ENCODE data around the gene COL18A1.

The COL18A1 gene

GRCh38 chr21:45531393-45532215, 126.6 kb downstream of the COL18A1 start:
- TF ChIP-seq CTCF (IDR thresholded peaks at IDR 0.05; ENCODE audit: insufficient read depth, low read length, missing control alignments): no peak
- no peak overlapping the region for H3K4me3 ChIP-seq (ENCODE audit: low read depth, low read length)
- POLR2A ChIA-PET: no interaction called here
- CTCF ChIA-PET: no interaction called here
- DNase-seq (ENCODE audit: low read depth, low spot score): no peak

DNA sequence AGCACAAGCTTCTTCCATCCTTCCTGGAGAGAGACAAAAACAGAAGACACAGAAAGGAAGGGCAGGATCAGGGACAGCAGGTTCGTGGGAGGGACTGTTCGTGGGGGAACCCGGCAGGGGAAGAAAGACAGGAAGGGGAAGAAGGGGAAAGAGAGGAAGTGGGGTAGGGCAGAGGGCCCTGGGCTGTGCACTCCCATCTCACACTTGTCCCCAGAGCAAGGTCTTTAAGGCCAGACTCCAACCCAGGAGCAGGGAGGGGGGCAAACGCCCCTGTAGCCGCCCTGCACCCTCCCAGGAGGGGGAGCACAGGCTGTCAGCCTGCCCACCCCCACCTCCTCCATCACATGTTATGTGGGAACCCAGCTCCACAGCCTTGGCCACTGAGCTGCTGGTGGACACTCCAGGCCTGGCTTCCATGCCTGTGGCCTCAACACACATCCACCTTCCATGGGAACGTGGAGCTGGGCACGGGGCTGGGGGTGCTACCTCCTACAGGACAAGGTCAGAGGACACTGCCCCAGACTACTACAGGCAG, 127.9 kb downstream of the COL18A1 start:
- no peak overlapping the region for H3K4me3 ChIP-seq (ENCODE audit: low read depth, low read length)
- CTCF ChIA-PET: interaction anchor here (1.4 kb wide), 1 partner anchor 23 kb away, joined by 4 read pairs; no protein-coding TSS in a partner anchor

GRCh38 chr21:45533361-45533845, 128.4 kb downstream of the COL18A1 start:
- TF ChIP-seq CTCF (IDR thresholded peaks at IDR 0.05; ENCODE audit: insufficient read depth, low read length, missing control alignments): no peak
- CTCF ChIA-PET: interaction anchor here (1.0 to 1.4 kb wide), 2 partner anchors 10 to 23 kb away, joined by 3 to 4 read pairs; no protein-coding TSS in a partner anchor
- POLR2A ChIA-PET: no interaction called here
- H3K4me3 ChIP-seq (ENCODE audit: low read depth, low read length): no peak overlapping the region
- no peak for DNase-seq (ENCODE audit: low read depth, low spot score)

More for the DNA sequence above, 127.9 kb downstream of the COL18A1 start:
- POLR2A ChIA-PET: no interaction called here
- no peak for TF ChIP-seq CTCF (IDR thresholded peaks at IDR 0.05; ENCODE audit: insufficient read depth, low read length, missing control alignments)
- no peak for DNase-seq (ENCODE audit: low read depth, low spot score)

DNA sequence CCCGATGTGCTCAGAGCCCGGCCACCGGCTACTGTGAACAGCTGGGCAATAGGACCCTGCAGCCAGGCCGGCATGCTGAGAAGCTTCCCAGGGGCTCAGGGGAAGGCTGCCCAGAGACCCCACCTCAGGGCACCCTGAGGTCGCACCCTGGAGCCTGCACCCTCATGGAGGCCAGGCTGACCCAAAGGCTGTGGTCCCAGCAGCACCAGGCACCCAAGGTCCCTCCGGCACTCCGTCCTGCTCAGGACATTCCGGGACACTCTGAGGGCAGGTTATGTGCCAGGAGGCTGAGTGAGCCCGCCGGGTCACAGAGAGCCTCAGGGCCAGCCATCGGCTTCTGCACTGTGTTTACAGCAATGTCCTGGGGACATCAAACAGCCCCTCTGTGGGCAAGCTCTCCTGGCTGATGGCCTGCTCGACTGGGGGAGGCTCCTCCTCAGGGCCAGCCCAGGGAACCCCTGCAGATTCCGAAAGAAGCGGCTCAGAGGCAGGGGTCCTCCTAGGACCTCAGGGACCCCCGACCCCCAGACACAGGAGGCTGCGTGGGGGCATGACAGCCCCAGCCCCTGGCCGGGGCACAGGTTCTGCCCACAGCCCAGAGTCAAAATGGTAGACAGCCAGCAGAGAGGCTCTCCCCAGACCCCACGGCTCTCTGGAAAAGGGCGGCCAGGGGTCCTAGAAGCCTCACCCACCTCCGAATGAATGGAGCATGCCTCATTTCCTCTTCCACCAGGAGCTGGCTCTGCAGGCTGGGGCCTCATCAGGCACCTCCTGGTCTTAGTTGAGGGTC, 129.1 kb downstream of the COL18A1 start:
- no peak for DNase-seq (ENCODE audit: low read depth, low spot score)
- TF ChIP-seq CTCF (IDR thresholded peaks at IDR 0.05; ENCODE audit: insufficient read depth, low read length, missing control alignments): no peak
- ChIA-PET CTCF (interaction anchor here (1.0 kb wide), 1 partner anchor 11 kb away, joined by 3 read pairs; no protein-coding TSS in a partner anchor), POLR2A (no interaction called here)
- H3K4me3 ChIP-seq (ENCODE audit: low read depth, low read length): no peak overlapping the region

DNA sequence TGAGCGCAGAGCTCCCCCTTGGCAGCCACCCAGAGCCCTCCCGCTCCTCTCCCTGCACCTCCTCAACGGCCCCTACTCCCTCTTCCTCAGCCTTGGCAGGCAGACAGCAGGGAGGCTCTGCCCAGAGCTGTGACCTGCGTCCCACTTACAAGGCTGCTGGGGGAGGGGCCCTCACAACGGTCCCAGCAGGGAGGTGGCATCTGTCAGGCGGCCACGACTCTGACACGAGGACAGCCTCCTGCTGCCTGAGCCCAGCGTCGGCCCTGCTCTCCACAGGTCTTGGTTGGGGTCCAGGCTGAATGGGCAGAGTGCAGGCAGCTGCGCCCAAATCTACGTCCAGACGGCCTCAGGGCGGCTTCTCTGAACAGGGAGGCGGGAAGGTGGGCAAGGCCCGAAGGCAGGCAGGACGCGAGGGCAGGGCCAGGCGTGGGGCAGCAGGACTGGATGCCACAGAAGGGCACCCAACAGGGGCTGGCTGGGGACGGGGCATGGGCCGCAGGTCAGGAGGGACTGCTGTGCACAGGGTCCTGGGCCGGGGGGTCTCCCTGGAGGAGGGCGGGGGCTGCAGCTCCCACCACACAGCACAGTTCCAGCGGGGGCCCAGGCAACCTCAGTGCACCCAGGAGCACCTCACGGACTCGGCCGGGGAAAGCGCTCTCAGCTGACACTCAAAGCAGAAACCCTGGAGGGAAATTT, 129.8 kb downstream of the COL18A1 start:
- no peak for DNase-seq (ENCODE audit: low read depth, low spot score)
- TF ChIP-seq CTCF (IDR thresholded peaks at IDR 0.05; ENCODE audit: insufficient read depth, low read length, missing control alignments): no peak
- no peak overlapping the region for H3K4me3 ChIP-seq (ENCODE audit: low read depth, low read length)
- CTCF ChIA-PET: interaction anchor here (1.0 kb wide), 1 partner anchor 12 kb away, joined by 3 read pairs; no protein-coding TSS in a partner anchor
- POLR2A ChIA-PET: no interaction called here

All from AG04449 (cell line).